ENCODE measurements around the gene ARHGAP8.
A peak's percentile ranks its signal among the peaks of the same experiment; 100 is the strongest.

GRCh38 chr22:44828193-44828592, 75.8 kb downstream of the ARHGAP8 start:
- TF ChIP-seq CTCF (IDR thresholded peaks at IDR 0.05; ENCODE audit: insufficient read depth, low read depth, low read length) (peak; percentile 23), EZH2 (IDR thresholded peaks at IDR 0.05; ENCODE audit: insufficient read depth, low read length) (no peak)
